HEK293 (cell line): ENCODE data around the gene UPK1A.

ENCODE experiments used
- FEZF1 ChIP-seq: fragments of 450-650 bp; formaldehyde crosslinking; IDR thresholded peaks from 2 replicates; pipeline ENCODE4 v1.5.1; 2016; ENCODE audit warnings: missing biosample characterization, missing genetic modification characterization
- HOXA7 ChIP-seq: sonication (generic); formaldehyde crosslinking; IDR thresholded peaks from 2 replicates; pipeline ENCODE4 v1.8.1; 2022; ENCODE audit warnings: missing genetic modification reagents, borderline replicate concordance
- KLF10 ChIP-seq: fragments of 450-650 bp; IDR thresholded peaks from 2 replicates; pipeline ENCODE4 v1.5.1; 2018; ENCODE audit warnings: missing biosample characterization, mild to moderate bottlenecking, missing genetic modification characterization
- MYNN ChIP-seq: fragments of 450-650 bp; formaldehyde crosslinking; IDR thresholded peaks from 2 replicates; pipeline ENCODE4 v1.5.1; 2016; ENCODE audit warnings: missing biosample characterization, missing genetic modification characterization, borderline replicate concordance
- PRDM10 ChIP-seq: fragments of 450-650 bp; formaldehyde crosslinking; IDR thresholded peaks from 2 replicates; pipeline ENCODE4 v1.5.1; 2016; ENCODE audit warnings: missing biosample characterization, missing genetic modification characterization
- PRDM6 ChIP-seq: fragments of 450-650 bp; formaldehyde crosslinking; IDR thresholded peaks from 2 replicates; pipeline ENCODE4 v1.5.1; 2017; ENCODE audit warnings: missing biosample characterization, missing genetic modification characterization
- SALL2 ChIP-seq: fragments of 450-650 bp; formaldehyde crosslinking; IDR thresholded peaks from 2 replicates; pipeline ENCODE4 v1.5.0; 2017; ENCODE audit warnings: missing biosample characterization, mild to moderate bottlenecking, missing genetic modification characterization, borderline replicate concordance
- SCRT2 ChIP-seq: fragments of 450-650 bp; formaldehyde crosslinking; IDR thresholded peaks from 2 replicates; pipeline ENCODE4 v1.5.1; 2016; ENCODE audit warnings: missing biosample characterization, missing genetic modification characterization
- ZBTB1 ChIP-seq: fragments of 450-650 bp; formaldehyde crosslinking; IDR thresholded peaks from 2 replicates; pipeline ENCODE4 v1.5.1; 2016; ENCODE audit warnings: missing biosample characterization, missing genetic modification characterization
- ZBTB17 ChIP-seq: fragments of 450-650 bp; formaldehyde crosslinking; IDR thresholded peaks from 2 replicates; pipeline ENCODE4 v1.5.1; 2016; ENCODE audit warnings: missing biosample characterization, missing genetic modification characterization
- ZBTB21 ChIP-seq: fragments of 450-650 bp; formaldehyde crosslinking; IDR thresholded peaks from 2 replicates; pipeline ENCODE4 v1.5.1; 2017; ENCODE audit warnings: missing biosample characterization, missing genetic modification characterization
- ZFP69B ChIP-seq: fragments of 450-650 bp; formaldehyde crosslinking; IDR thresholded peaks from 2 replicates; pipeline ENCODE4 v1.5.1; 2016; ENCODE audit warnings: missing biosample characterization, missing genetic modification characterization
- ZIC2 ChIP-seq: fragments of 450-650 bp; formaldehyde crosslinking; IDR thresholded peaks from 2 replicates; pipeline ENCODE4 v1.5.1; 2016; ENCODE audit warnings: missing biosample characterization, missing genetic modification characterization
- ZNF112 ChIP-seq: fragments of 450-650 bp; formaldehyde crosslinking; IDR thresholded peaks from 2 replicates; pipeline ENCODE4 v1.5.0; 2017; ENCODE audit warnings: missing biosample characterization, missing genetic modification characterization
- ZNF18 ChIP-seq: fragments of 450-650 bp; formaldehyde crosslinking; IDR thresholded peaks from 2 replicates; pipeline ENCODE4 v1.5.1; 2016; ENCODE audit warnings: missing biosample characterization, missing genetic modification characterization
- ZNF184 ChIP-seq: fragments of 450-650 bp; IDR thresholded peaks from 2 replicates; pipeline ENCODE4 v1.5.1; 2018; ENCODE audit warnings: missing biosample characterization, mild to moderate bottlenecking, missing genetic modification characterization
- ZNF214 ChIP-seq: fragments of 450-650 bp; formaldehyde crosslinking; IDR thresholded peaks from 2 replicates; pipeline ENCODE4 v1.5.1; 2017; ENCODE audit warnings: missing biosample characterization, mild to moderate bottlenecking, missing genetic modification characterization, borderline replicate concordance
- ZNF600 ChIP-seq: fragments of 450-650 bp; formaldehyde crosslinking; IDR thresholded peaks from 2 replicates; pipeline ENCODE4 v1.5.1; 2016; ENCODE audit warnings: missing biosample characterization, missing genetic modification characterization
- ZNF621 ChIP-seq: fragments of 450-650 bp; formaldehyde crosslinking; IDR thresholded peaks from 2 replicates; pipeline ENCODE4 v1.5.1; 2017; ENCODE audit warnings: missing biosample characterization, missing genetic modification characterization
- ZNF654 ChIP-seq: fragments of 450-650 bp; formaldehyde crosslinking; IDR thresholded peaks from 2 replicates; pipeline ENCODE4 v1.5.1; 2016; ENCODE audit warnings: low read depth, missing biosample characterization, missing genetic modification characterization
- ZNF701 ChIP-seq: fragments of 450-650 bp; formaldehyde crosslinking; IDR thresholded peaks from 2 replicates; pipeline ENCODE4 v1.5.1; 2016; ENCODE audit warnings: missing biosample characterization, missing genetic modification characterization
- ZNF776 ChIP-seq: fragments of 450-650 bp; formaldehyde crosslinking; IDR thresholded peaks from 2 replicates; pipeline ENCODE4 v1.5.0; 2017; ENCODE audit warnings: missing biosample characterization, missing genetic modification characterization, borderline replicate concordance
- ZNF791 ChIP-seq: fragments of 450-650 bp; formaldehyde crosslinking; IDR thresholded peaks from 2 replicates; pipeline ENCODE4 v1.5.1; 2016; ENCODE audit warnings: missing biosample characterization, missing genetic modification characterization
- ZNF837 ChIP-seq: fragments of 450-650 bp; formaldehyde crosslinking; IDR thresholded peaks from 2 replicates; pipeline ENCODE4 v1.5.1; 2016; ENCODE audit warnings: missing biosample characterization, missing genetic modification characterization
- ZNF843 ChIP-seq: fragments of 450-650 bp; formaldehyde crosslinking; IDR thresholded peaks from 2 replicates; pipeline ENCODE4 v1.5.1; 2016; ENCODE audit warnings: missing biosample characterization, missing genetic modification characterization
- ZSCAN18 ChIP-seq: fragments of 450-650 bp; formaldehyde crosslinking; IDR thresholded peaks from 2 replicates; pipeline ENCODE4 v1.5.1; 2016; ENCODE audit warnings: missing biosample characterization, missing genetic modification characterization
- ZSCAN23 ChIP-seq: fragments of 450-650 bp; formaldehyde crosslinking; IDR thresholded peaks from 2 replicates; pipeline ENCODE4 v1.5.1; 2016; ENCODE audit warnings: missing biosample characterization, missing genetic modification characterization
- TF ChIP-seq, protein P1 (sequence below): fragments of 450-650 bp; formaldehyde crosslinking; IDR thresholded peaks from 2 replicates; pipeline ENCODE4 v1.5.1; 2016; ENCODE audit warnings: missing biosample characterization, missing genetic modification characterization
- TF ChIP-seq, protein P2 (sequence below): fragments of 450-650 bp; formaldehyde crosslinking; IDR thresholded peaks from 2 replicates; pipeline ENCODE4 v1.5.1; 2016; ENCODE audit warnings: missing biosample characterization, missing genetic modification characterization

Gene UPK1A

DNA sequence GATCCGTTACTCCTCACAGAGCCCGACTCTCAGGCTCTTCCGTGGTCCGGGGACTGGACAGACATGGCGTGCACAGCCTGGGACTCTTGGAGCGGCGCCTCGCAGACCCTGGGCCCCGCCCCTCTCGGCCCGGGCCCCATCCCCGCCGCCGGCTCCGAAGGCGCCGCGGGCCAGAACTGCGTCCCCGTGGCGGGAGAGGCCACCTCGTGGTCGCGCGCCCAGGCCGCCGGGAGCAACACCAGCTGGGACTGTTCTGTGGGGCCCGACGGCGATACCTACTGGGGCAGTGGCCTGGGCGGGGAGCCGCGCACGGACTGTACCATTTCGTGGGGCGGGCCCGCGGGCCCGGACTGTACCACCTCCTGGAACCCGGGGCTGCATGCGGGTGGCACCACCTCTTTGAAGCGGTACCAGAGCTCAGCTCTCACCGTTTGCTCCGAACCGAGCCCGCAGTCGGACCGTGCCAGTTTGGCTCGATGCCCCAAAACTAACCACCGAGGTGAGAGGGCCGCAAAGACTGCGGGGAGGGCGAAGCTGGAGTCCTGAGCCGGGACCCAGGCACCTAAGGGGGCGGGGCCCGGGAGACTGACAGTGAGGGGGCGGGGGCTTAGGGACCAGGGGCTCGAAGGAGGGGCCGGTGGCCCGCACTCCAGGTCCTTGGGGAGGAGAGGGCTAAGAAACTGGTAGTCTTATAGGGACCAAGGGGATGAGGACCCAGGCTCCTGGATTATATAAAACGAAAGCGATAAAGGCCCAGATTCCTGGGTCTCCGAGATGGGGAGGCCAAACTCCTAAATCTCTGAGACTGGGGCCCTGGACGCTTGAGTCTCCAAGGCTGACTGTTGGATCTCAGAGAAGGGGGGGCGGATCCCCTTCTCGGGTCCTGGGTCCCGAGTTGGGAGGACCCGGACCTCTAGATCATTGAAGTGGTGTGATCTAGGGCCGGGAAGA lies 22.8 kb upstream of the UPK1A start (continued):
- TF ChIP-seq, protein P1, sequence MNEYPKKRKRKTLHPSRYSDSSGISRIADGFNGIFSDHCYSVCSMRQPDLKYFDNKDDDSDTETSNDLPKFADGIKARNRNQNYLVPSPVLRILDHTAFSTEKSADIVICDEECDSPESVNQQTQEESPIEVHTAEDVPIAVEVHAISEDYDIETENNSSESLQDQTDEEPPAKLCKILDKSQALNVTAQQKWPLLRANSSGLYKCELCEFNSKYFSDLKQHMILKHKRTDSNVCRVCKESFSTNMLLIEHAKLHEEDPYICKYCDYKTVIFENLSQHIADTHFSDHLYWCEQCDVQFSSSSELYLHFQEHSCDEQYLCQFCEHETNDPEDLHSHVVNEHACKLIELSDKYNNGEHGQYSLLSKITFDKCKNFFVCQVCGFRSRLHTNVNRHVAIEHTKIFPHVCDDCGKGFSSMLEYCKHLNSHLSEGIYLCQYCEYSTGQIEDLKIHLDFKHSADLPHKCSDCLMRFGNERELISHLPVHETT, result peak; percentile 92
- TF ChIP-seq ZFP69B (tag by site-specific recombination) (peak; percentile 100), PRDM10 (tag by site-specific recombination) (peak; percentile 100), SALL2 (tag by site-specific recombination) (no peak), HOXA7 (no peak; the same call in 1 of the 2 replicates), SCRT2 (peak; percentile 64), ZSCAN23 (tag by site-specific recombination) (peak; percentile 95), ZBTB17 (tag by site-specific recombination) (peak; percentile 89), ZSCAN18 (tag by site-specific recombination) (peak; percentile 86), PRDM6 (tag by site-specific recombination) (no peak), ZBTB21 (tag by site-specific recombination) (peak; percentile 83), ZNF791 (no peak), MYNN (tag by site-specific recombination) (peak; percentile 27; the same call in 1 of the 2 replicates), ZNF621 (no peak), ZNF776 (tag by site-specific recombination) (no peak), ZNF701 (tag by site-specific recombination) (no peak), ZIC2 (tag by site-specific recombination) (peak; percentile 96), ZNF654 (no peak), ZNF600 (tag by site-specific recombination) (peak; percentile 93), ZNF112 (no peak), ZNF184 (0 out of 2 replicates have a peak, but pooled peaks have one; percentile 69), ZNF843 (peak; percentile 89), ZNF214 (tag by site-specific recombination) (no peak), KLF10 (tag by site-specific recombination) (peak; percentile 93), ZBTB1 (tag by site-specific recombination) (peak; percentile 89; the same call in 1 of the 2 replicates), ZNF837 (tag by site-specific recombination) (peak; percentile 91; the same call in 1 of the 2 replicates), FEZF1 (tag by site-specific recombination) (no peak), ZNF18 (tag by site-specific recombination) (peak; percentile 54)
- TF ChIP-seq, protein P2, sequence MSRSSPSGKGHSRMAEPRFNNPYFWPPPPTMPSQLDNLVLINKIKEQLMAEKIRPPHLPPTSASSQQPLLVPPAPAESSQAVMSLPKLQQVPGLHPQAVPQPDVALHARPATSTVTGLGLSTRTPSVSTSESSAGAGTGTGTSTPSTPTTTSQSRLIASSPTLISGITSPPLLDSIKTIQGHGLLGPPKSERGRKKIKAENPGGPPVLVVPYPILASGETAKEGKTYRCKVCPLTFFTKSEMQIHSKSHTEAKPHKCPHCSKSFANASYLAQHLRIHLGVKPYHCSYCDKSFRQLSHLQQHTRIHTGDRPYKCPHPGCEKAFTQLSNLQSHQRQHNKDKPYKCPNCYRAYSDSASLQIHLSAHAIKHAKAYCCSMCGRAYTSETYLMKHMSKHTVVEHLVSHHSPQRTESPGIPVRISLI, result no peak
